HepG2 (cell line): ENCODE data around the gene DENND4A. TPM values are rescaled to one million over a fixed set of nuclear protein-coding genes. Genes with fewer than 3 reads are reported as not detected.

ENCODE experiments used
- AHDC1 ChIP-seq: sonication (generic); formaldehyde crosslinking; IDR thresholded peaks from 2 replicates; pipeline ENCODE4 v1.5.1; 2020; ENCODE audit warnings: mild to moderate bottlenecking, missing genetic modification reagents, borderline replicate concordance
- CAMTA2 ChIP-seq: sonication (generic); formaldehyde crosslinking; IDR thresholded peaks from 2 replicates; pipeline ENCODE4 v1.4.0; 2020; ENCODE audit warnings: mild to moderate bottlenecking, missing genetic modification reagents, borderline replicate concordance
- CENPBD1 ChIP-seq: sonication (generic); formaldehyde crosslinking; IDR thresholded peaks from 2 replicates; pipeline ENCODE4 v1.8.0; 2022; ENCODE audit warnings: missing genetic modification reagents, low read depth, mild to moderate bottlenecking, borderline replicate concordance
- E2F2 ChIP-seq: sonication (generic); formaldehyde crosslinking; IDR thresholded peaks from 2 replicates; pipeline ENCODE4 v1.4.0; 2020; ENCODE audit warnings: missing genetic modification reagents, borderline replicate concordance
- LRRFIP1 ChIP-seq: sonication (generic); formaldehyde crosslinking; conservative IDR thresholded peaks from 2 replicates; pipeline ENCODE4 v1.4.0; 2020; ENCODE audit warnings: missing genetic modification reagents
- MXI1 ChIP-seq: IDR thresholded peaks from 3 replicates; pipeline ENCODE4 v1.6.1; 2012; ENCODE audit warnings: low read depth, low read length, inconsistent platforms, borderline replicate concordance
- REST ChIP-seq, 2 experiments: IDR thresholded peaks; 2 replicates each; pipeline ENCODE4 v1.6.1; 2011 to 2012; ENCODE audit warnings: low read length in 2 of 2, borderline replicate concordance in 1 of 2, low read depth in 1 of 2, mild to moderate bottlenecking in 1 of 2, moderate library complexity in 1 of 2
- YEATS2 ChIP-seq: sonication (generic); formaldehyde crosslinking; IDR thresholded peaks from 2 replicates; pipeline ENCODE4 v1.4.0; 2020; ENCODE audit warnings: missing genetic modification reagents, borderline replicate concordance
- ZNF414 ChIP-seq: sonication (generic); formaldehyde crosslinking; IDR thresholded peaks from 2 replicates; pipeline ENCODE4 v1.5.0; 2020; ENCODE audit warnings: missing genetic modification reagents
- ZNF484 ChIP-seq: sonication (generic); formaldehyde crosslinking; IDR thresholded peaks from 2 replicates; pipeline ENCODE4 v1.5.1; 2020; ENCODE audit warnings: mild to moderate bottlenecking, low read depth, missing genetic modification reagents, borderline replicate concordance
- ZNF577 ChIP-seq: sonication (generic); formaldehyde crosslinking; IDR thresholded peaks from 2 replicates; pipeline ENCODE4 v1.4.0; 2020; ENCODE audit warnings: mild to moderate bottlenecking, low read depth, missing genetic modification reagents, borderline replicate concordance
- ZNF761 ChIP-seq: sonication (generic); formaldehyde crosslinking; conservative IDR thresholded peaks from 2 replicates; pipeline ENCODE4 v1.4.0; 2020; ENCODE audit warnings: mild to moderate bottlenecking, missing genetic modification reagents
- ZSCAN22 ChIP-seq: sonication (generic); formaldehyde crosslinking; IDR thresholded peaks from 2 replicates; pipeline ENCODE4 v1.4.0; 2020; ENCODE audit warnings: mild to moderate bottlenecking, missing genetic modification reagents
- polyA plus RNA-seq, 8 experiments: library from polyadenylated mRNA; depleted of rRNA in 3 of 8; stranded (reverse) in 7 of 8; unstranded in 1 of 8; fragments of >200 nt; fragmentation: Illumina TruSeq in 4 of 8; extraction: Trizol in 4 of 8; gene quantifications; 2 replicates each; pipeline versions ENCODE4 v1.2.1 to v1.2.3, GENCODE V29; 2011 to 2016; ENCODE audit warnings: low read depth in 4 of 8, missing spikeins in 1 of 8, mixed read lengths in 1 of 8; ENCODE audit not compliant: insufficient read depth in 1 of 8
- total RNA-seq, 5 experiments: library from RNA; depleted of rRNA; stranded (reverse); fragments of >200 nt; fragmentation: Illumina TruSeq; extraction: Trizol; gene quantifications; 2 replicates each; pipeline ENCODE4 v1.2.3, GENCODE V29; 2016; ENCODE audit warnings: low read depth in 1 of 5

DENND4A gene
- total and polyA plus RNA-seq, 2 of the 13 experiments (the other 11 are each of a cell fraction or from before 2014, with no cell fraction given) = 13.2 to 18.6 TPM

GRCh38 chr15:65804252-65804931 lies 12.3 kb upstream of the DENND4A start (continued):
- TF ChIP-seq E2F2 (no peak), ZSCAN22 (no peak), ZNF761 (CRISPR knock-in tag) (no peak), CENPBD1 (CRISPR knock-in tag) (no peak), CAMTA2 (CRISPR knock-in tag) (no peak), YEATS2 (CRISPR knock-in tag) (no peak; the same call in 1 of the 2 replicates), ZNF577 (no peak), REST (IDR thresholded peaks at IDR 0.05; ENCODE audit: borderline replicate concordance in 1 of 2, low read depth in 1 of 2, low read length in 2 of 2) (no peak), ZNF484 (CRISPR knock-in tag) (no peak), AHDC1 (peak; percentile 56; the same call in 1 of the 2 replicates), ZNF414 (CRISPR knock-in tag) (no peak), MXI1 (no peak), LRRFIP1 (CRISPR knock-in tag) (no peak)
